Kidney (tissue), 14 donors: ENCODE results near the gene PLSCR5. TPM values are rescaled to one million over a fixed set of nuclear protein-coding genes. Genes with fewer than 3 reads are reported as not detected.

Experiments
- DNase-seq, 5 donors: peaks; one replicate each; pipeline ENCODE4 v3.0.0-alpha.2; 2013 to 2020
- FAIRE-seq: peaks from 2 replicates; lab custom pipeline; 2012; peaks lifted over from hg19 to GRCh38; lab: Jason Lieb, UNC
- H3K27ac ChIP-seq, 2 donors: one replicate each; pipeline ENCODE4 v1.7.0; 2013; ENCODE audit warnings: low read depth in 2 of 2, low read length in 2 of 2, inconsistent platforms in 1 of 2
- H3K27me3 ChIP-seq: one replicate; pipeline ENCODE4 v1.7.1; 2013; ENCODE audit warnings: low read length, inconsistent platforms; ENCODE audit not compliant: control insufficient read depth, insufficient read depth
- H3K36me3 ChIP-seq, 3 donors: one replicate each; pipeline versions ENCODE4 v1.7.0 to v1.7.1; 2013; ENCODE audit warnings: low read length in 3 of 3, control low read depth in 1 of 3, inconsistent platforms in 1 of 3; ENCODE audit not compliant: insufficient read depth in 3 of 3, control insufficient read depth in 2 of 3
- H3K4me1 ChIP-seq, 3 donors: one replicate each; pipeline versions ENCODE4 v1.7.0 to v1.7.1; 2013; ENCODE audit warnings: low read length in 3 of 3, inconsistent platforms in 1 of 3, low read depth in 1 of 3; ENCODE audit not compliant: control insufficient read depth in 2 of 3, insufficient read depth in 2 of 3
- H3K4me3 ChIP-seq, 3 donors: one replicate each; pipeline versions ENCODE4 v1.7.0 to v1.8.1; 2013; ENCODE audit warnings: low read length in 3 of 3, control low read depth in 1 of 3, inconsistent platforms in 1 of 3
- H3K9ac ChIP-seq, 3 donors: one replicate each; pipeline versions ENCODE4 v1.7.0 to v1.7.1; 2013; ENCODE audit warnings: low read length in 3 of 3, control low read depth in 1 of 3, inconsistent platforms in 1 of 3
- H3K9me3 ChIP-seq, 3 donors: one replicate each; pipeline versions ENCODE4 v1.7.0 to v1.7.1; 2013; ENCODE audit warnings: low read length in 3 of 3, control low read depth in 1 of 3, inconsistent platforms in 1 of 3; ENCODE audit not compliant: control insufficient read depth in 2 of 3, insufficient read depth in 1 of 3
- intact Hi-C: fragments of 100-400 bp; cut with DNase I; formaldehyde crosslinking; loops from one replicate; pipeline ENCODE4 v1.11.1; 2022
- polyA plus RNA-seq: library from polyadenylated mRNA; stranded (reverse); fragments of 350-450 nt; fragmentation: Illumina TruSeq; extraction: RNeasy Lipid Tissue Mini Kit (QIAGEN cat#74804); gene quantifications from one replicate; pipeline ENCODE4 v1.2.3, GENCODE V29; 2014; ENCODE audit warnings: low read depth, low replicate concordance; ENCODE audit not compliant: insufficient read depth
- total RNA-seq: library from RNA; stranded (reverse); fragmentation: NEBNext Ultra II Directional; extraction: Animal tissue kit (Norgen Biotek cat#: 25700); gene quantifications from one replicate; pipeline ENCODE4 v1.2.1, GENCODE V29; 2021
- TF ChIP-seq, protein P1 (sequence below): IDR thresholded peaks from 3 replicates; pipeline ENCODE4 v1.5.1; 2012; ENCODE audit warnings: mild to moderate bottlenecking, moderate library complexity, borderline replicate concordance; ENCODE audit not compliant: insufficient read depth; ENCODE audit errors: extremely low read depth
- donor health status: control.
- donor health status: control.
- donor health status: control.
- donor health status: control.
- donor health status: control.
- donor health status: DM: yes; HTN: yes; CAD: no.
- donor health status: Normal renal cell carcinoma (clear cell type).

The PLSCR5 gene
- total and polyA plus RNA-seq, 2 donors from 2014 or later = not detected

DNA sequence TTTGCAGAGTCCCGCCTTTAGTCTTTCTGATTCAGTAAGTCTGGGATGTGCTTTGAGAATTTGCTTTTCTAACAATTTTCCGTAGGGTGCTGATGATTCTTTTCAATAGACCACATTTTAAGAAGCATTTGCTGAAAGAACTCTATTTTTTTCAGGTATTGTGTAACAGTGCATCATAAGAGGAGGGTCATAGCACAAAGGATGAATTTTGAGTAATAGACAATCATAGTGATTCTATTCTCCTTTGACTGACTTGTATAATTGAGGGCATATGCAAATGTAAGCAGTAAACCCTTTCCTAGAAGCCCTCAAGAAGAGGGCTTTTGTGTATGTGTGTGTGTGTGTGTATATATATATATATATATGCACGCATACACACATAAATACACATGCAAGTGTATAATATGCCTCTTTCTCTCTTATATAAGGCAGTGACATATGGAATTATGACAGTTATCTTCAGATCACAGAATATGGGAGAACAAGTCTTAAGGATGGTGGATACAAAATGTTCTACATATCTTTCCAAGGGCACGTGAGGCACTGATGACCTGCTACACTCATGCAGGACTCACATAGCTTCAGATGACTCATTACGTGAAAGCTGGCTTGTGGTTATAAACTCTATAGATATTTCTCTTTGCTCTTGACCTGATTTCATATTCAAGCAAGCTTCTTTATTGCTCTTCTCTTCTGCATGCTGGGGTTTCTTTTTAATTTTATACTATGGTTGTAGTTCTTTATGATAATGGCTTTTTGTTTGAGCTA lies 54.2 kb downstream of the PLSCR5 start:
- FAIRE-seq = no peak
- intact Hi-C loops = no loop called here
- DNase-seq = no peak
- TF ChIP-seq, protein P1, sequence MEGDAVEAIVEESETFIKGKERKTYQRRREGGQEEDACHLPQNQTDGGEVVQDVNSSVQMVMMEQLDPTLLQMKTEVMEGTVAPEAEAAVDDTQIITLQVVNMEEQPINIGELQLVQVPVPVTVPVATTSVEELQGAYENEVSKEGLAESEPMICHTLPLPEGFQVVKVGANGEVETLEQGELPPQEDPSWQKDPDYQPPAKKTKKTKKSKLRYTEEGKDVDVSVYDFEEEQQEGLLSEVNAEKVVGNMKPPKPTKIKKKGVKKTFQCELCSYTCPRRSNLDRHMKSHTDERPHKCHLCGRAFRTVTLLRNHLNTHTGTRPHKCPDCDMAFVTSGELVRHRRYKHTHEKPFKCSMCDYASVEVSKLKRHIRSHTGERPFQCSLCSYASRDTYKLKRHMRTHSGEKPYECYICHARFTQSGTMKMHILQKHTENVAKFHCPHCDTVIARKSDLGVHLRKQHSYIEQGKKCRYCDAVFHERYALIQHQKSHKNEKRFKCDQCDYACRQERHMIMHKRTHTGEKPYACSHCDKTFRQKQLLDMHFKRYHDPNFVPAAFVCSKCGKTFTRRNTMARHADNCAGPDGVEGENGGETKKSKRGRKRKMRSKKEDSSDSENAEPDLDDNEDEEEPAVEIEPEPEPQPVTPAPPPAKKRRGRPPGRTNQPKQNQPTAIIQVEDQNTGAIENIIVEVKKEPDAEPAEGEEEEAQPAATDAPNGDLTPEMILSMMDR = no peak
- no peaks in the 10 kb centered on the region for H3K9me3 ChIP-seq
- no peaks in the 10 kb centered on the region for H3K36me3 ChIP-seq
- no peak overlapping the region for H3K4me3 ChIP-seq
- H3K27ac ChIP-seq = no peak overlapping the region
- H3K4me1 ChIP-seq = no peaks in the 10 kb centered on the region
- no peak overlapping the region for H3K9ac ChIP-seq
- H3K27me3 ChIP-seq = no peaks in the 10 kb centered on the region

DNA sequence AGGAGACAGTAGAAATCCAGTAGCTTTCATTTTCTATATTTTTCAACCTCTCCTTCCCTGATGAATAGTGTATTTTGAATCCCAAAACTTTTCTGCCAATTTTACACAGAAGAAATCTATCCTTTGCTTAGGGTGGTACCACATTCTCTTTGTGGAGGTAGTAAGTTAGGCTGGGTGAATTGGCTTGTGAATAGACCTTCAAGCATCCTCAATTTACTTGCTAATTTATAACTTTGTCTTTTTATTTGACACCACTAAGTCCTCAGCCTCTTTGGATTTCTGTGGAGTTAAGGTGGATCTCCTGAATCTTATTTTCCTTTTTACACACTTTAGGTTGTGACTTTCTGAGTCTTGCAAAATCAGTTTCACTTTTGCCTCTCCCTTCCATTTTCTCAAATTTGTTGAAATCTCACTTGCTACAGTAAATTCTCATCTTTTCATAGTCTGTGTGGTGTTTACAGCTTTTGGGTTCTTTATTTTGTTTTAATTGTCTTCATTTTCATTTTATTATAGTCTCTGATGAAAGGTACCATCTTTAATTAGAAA lies 55.0 kb downstream of the PLSCR5 start:
- H3K4me3 ChIP-seq = no peak overlapping the region
- intact Hi-C loops = no loop called here
- no peaks in the 10 kb centered on the region for H3K36me3 ChIP-seq
- no peaks in the 10 kb centered on the region for H3K9me3 ChIP-seq
- TF ChIP-seq, protein P1 = no peak
- H3K9ac ChIP-seq = no peak overlapping the region
- no peak overlapping the region for H3K27ac ChIP-seq
- H3K27me3 ChIP-seq = no peaks in the 10 kb centered on the region
- FAIRE-seq (no peak), DNase-seq (no peak)
- H3K4me1 ChIP-seq = no peaks in the 10 kb centered on the region

DNA sequence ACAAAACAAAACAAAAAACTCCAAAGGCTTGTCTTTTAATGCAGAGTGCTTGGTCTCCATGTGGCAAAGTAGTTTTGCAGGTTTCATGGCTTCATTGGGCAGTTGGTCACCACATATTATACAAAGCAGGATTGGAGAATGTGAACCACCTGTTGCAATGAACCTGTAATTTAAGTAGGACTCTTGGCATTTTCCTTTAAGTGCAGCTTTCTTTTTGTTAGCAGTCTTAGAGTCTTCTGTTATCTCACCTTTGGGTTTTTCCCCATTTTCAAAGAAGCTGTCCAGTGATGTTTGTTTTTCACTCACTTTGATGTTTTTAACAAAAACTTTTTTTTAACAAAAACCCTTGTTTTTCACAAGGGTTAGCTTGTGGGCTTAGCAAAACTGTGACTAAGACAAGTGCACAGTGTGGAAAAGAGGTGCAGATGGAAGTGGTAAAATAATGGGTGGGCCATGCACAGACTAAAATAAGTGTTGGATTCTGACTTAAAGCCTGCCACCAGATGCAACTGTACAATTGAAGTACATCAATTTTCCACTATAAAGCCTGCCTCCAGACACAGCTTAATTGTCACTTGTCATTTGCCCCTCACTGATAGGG lies 57.8 kb downstream of the PLSCR5 start:
- Histone ChIP-seq H3K4me3 (no peak overlapping the region), H3K4me1 (no peaks in the 10 kb centered on the region), H3K9ac (no peak overlapping the region), H3K36me3 (no peaks in the 10 kb centered on the region), H3K9me3 (no peaks in the 10 kb centered on the region), H3K27ac (no peak overlapping the region), H3K27me3 (no peaks in the 10 kb centered on the region)
- TF ChIP-seq, protein P1 = no peak
- FAIRE-seq (no peak), DNase-seq (no peak)
- intact Hi-C loops = no loop called here
